DMS 273 treated with DMSO at 0.1 percent for 48 hours (cell line): Measurements from ENCODE around the gene P4HA2.

Experiments
- DNase-seq: peaks from one replicate; lab custom pipeline; 2025; lab: John Stamatoyannopoulos, UW

The P4HA2 gene

DNA sequence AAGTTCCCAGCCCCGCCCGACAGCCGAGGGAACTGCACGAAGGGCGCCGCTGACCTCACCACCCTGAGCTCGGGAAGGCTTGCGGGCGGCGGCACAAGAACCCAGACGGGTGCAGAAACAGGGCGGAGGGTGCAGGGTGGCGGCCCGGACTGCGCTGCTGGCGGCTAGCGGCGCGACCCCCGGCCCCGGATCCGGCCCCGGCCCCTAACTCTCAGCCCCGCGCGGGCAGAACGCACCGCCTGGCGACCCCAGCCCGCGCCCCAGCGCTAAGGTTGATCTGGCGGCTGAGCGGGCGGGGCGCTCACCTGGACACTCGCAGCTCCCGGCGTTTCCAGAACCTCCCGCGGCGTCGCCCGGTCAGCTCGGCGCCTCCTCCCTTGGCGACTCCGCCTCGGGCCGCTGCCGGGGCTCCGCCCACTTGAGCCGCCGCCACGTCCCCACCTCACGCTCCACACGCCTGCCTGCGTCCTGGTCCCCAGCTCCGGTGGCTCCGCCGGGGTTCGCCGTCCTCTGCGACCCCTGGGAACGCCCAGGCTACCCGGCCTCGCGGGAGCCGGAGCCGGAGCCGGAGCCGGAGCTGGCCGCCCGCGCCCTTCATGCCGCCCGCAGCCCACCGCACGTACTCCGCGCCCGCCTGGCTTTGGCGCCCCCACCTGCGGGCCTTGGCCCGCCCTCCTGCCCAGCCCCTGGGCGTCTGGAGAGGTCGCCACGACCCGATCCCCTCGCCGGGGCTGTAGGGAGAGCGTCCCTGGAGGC, at the start of gene P4HA2:
Gene P4HA2, minus strand, starts transcription at position 369 of the 756 bp plus-strand sequence. CDS start 9,227 bp downstream, outside the sequence.
- peak; percentile 25 for DNase-seq

DNA sequence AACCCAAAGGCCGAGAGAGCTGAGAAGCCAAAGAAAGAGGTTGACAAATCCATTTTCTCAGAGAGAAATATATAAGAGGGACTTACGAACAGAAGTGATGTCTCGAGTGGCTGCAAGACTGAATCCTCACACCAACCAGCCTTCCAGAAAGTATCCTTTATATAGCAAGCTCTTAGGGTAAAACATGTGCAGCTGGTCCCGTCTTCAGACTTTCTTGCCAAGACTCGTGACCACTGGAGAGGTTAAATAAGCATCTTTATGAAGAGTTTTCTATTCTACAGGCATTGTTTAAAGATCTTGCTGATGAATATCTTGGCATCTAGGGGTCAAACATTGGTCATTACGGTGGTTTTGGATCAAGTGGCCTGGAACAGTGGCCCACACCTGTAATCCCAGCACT, 49.6 kb upstream of the P4HA2 start:
- DNase-seq, result no peak

DNA sequence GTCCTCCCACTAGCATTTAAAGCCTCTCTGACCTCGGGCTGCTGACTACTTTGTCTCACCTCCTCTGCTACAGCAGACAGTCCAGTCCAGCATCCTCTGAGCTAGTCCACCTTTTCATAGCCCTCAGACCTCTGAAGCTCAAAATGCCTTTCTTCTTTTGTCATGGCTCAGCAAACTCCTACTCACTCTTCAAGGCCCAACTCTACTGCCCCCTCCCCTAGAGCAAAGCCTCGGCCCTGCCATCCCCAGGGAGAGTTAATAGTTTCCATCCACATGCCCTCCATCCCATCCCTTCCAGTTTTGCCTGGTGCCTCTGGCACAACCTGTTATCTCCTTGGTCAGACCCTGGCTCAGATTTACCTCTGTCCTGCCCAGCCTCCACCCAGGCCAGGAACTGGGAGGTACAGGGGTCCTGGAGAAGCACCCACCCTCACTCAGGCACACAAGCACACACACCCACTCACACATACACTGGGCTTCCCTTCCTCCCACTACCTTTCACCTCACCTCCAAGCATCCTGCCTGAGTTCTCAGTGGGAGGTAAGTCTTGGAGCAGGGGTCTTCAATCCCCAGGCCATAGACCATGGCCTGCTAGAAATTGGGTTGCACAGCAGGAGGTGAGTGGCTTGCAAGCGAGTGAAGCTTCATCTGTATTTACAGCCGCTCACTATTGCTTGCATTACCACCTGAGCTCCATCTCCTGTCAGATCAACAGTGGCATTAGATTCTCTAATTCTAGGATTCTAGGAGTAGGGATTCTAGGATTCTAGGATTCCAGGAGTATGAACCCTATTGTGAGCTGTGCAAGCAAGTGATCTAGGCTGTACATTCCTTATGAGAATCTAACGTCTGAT, 47.9 kb upstream of the P4HA2 start:
- no peak for DNase-seq

- no peak for DNase-seq
These were observed 46.6 kb upstream of the P4HA2 start for GRCh38 chr5:132274050-132274792.

- DNase-seq, result no peak
These were observed 46.0 kb upstream of the P4HA2 start for GRCh38 chr5:132273631-132274030.

DNA sequence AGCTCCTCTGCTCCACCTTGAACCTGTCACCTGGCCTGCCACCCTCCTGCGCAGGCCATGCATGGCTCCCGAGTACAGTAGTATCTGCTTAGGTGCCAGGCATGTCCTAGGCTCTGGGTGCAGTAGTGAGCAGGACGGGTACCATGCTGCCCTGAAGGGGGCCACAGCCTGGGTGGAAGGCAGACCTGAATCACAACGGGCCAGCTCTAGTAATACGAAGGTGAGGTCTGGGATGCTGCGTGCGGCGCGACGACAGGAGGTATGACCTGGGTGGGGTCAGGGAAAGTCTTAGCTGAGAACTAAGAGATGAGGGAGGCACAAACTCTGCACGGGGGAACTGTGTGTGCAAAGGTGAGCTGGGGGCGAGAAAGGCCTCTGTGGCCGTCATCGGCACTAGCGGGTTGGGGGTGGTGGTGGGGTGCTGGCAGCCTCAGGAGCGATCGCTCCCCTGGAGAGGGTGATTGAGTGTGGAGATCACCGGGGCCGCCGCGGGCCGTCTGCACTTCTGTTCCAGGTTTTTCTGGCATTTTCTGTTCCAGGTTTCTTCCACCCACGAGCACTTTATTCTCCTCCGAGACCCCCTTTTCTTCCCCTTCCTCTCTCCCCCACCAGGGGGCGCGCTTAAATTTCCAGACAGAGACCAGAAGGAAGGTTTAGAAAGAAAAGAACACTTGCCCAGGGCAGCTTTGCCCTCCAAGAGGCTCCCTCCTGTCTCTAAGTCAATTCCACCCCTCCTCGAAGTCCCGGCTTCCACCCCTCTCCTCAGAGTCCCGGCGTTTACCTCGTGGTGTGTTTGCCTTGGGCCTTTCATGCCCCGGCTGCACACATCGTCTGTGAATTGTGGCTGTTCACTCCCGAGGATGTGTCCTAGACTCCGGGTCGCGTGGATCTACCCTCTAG, 44.9 kb upstream of the P4HA2 start:
- no peak for DNase-seq

DNA sequence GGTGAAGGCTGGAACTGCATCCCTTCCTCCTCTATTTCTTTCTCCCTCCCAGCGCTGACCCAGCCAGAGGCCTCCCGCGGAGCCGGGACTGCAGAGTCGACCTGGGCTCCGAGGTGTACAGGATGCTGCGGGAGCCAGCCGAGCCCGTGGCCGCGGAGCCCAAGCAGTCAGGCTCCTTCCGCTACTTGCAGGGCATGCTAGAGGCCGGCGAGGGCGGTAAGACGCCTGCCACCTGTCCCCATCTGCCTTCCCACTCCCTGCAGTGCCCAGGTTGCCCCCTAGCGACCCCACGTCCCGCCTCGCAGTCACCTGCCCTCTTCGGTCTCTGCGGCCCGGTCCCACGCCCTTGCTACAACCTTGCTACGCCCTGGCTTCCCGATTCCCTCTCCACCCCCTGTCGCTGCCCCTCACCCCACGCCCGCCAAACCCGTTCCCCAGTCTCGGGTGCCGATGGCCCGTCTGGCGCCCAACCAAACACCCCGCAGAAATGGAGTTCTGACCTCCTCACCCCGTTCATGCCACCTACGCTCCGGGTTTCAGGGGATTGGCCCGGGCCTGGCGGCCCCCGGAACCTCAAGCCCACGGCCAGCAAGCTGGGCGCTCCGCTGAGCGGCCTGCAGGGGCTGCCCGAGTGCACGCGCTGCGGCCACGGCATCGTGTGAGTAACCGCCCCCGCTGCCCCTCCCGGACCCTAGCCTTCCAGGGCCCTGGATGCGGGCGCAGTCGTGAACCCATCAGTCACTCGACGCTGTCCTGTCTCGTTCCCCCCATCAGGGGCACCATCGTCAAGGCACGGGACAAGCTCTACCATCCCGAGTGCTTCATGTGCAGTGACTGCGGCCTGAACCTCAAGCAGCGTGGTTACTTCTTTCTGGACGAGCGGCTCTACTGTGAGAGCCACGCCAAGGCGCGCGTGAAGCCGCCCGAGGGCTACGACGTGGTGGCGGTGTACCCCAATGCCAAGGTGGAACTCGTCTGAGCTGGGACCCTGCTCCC, 43.9 kb upstream of the P4HA2 start:
- DNase-seq, result no peak

GRCh38 chr5:132270706-132271105, 43.1 kb upstream of the P4HA2 start:
- peak; percentile 27 for DNase-seq

DNA sequence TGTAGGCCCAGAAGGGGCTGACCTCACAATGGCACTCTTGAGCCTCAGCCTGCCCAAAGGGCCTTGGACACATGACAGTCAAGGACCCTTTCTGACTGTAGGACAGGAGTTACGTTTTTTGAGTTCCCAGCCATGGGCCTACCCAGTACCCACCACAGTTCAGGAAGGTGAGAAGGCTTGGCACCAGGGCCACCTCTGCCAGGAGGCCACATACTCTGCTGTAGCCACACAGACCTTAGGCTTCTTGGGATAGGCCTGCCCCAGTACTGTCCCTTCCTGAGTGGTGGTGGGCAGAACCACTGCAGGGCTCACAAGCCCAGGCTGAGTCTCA, 42.6 kb upstream of the P4HA2 start:
- no peak for DNase-seq

- no peak for DNase-seq
These were observed 42.1 kb upstream of the P4HA2 start for GRCh38 chr5:132269635-132270334.

- DNase-seq, result no peak
These were observed 41.3 kb upstream of the P4HA2 start for GRCh38 chr5:132268769-132269551.

GRCh38 chr5:132267931-132268768, 40.5 kb upstream of the P4HA2 start:
- DNase-seq, result no peak

- DNase-seq, result no peak
These were observed 39.6 kb upstream of the P4HA2 start for GRCh38 chr5:132267166-132267739.

- no peak for DNase-seq
These were observed 39.1 kb upstream of the P4HA2 start for GRCh38 chr5:132266836-132267160.

GRCh38 chr5:132266031-132266835, 38.6 kb upstream of the P4HA2 start:
- DNase-seq, result no peak

- no peak for DNase-seq
These were observed 37.8 kb upstream of the P4HA2 start for GRCh38 chr5:132265336-132266030.
